CD14-positive monocyte (primary cell): Measurements from ENCODE around the gene TAC3. TPM values are rescaled to one million over a fixed set of nuclear protein-coding genes. Genes with fewer than 3 reads are reported as not detected.
A peak's percentile ranks its signal among the peaks of the same experiment; 100 is the strongest.
"Not testable (repeated sequence)": the region's sequence is repeated elsewhere in the genome, so short reads cannot be mapped to it uniquely, and the experiment has no call there.

Experiments used
- DNase-seq, 3 donors: peaks; one replicate each; pipeline ENCODE4 v3.0.0-alpha.2; 2011 to 2022
- H2AFZ ChIP-seq: 2 replicates; pipeline ENCODE4 v1.6.0; 2012; ENCODE audit warnings: mild to moderate bottlenecking, low read depth, low read length, inconsistent platforms; ENCODE audit not compliant: insufficient read depth, poor library complexity, severe bottlenecking
- H3K27ac ChIP-seq, 2 donors: 1 replicate in 1 of 2; 2 replicates in 1 of 2; pipeline ENCODE4 v1.5.1; 2012 to 2013; ENCODE audit warnings: low read length in 2 of 2, control low read depth in 1 of 2, inconsistent platforms in 1 of 2, low read depth in 1 of 2, mild to moderate bottlenecking in 1 of 2
- H3K27me3 ChIP-seq, 2 donors: one replicate each; pipeline versions ENCODE4 v1.6.0 to v1.6.1; 2011 to 2013; ENCODE audit warnings: low read length in 2 of 2; ENCODE audit not compliant: control insufficient read depth in 2 of 2, insufficient read depth in 2 of 2
- H3K36me3 ChIP-seq, 2 donors: replicated peaks in 1 of 2; 1 replicate in 1 of 2; 2 replicates in 1 of 2; pipeline versions ENCODE4 v1.5.1 to v1.6.1; 2012 to 2013; ENCODE audit warnings: low read length in 2 of 2, control low read depth in 1 of 2, inconsistent platforms in 1 of 2, mild to moderate bottlenecking in 1 of 2; ENCODE audit not compliant: insufficient read depth in 2 of 2, control insufficient read depth in 1 of 2
- H3K4me1 ChIP-seq, 2 donors: 1 replicate in 1 of 2; 2 replicates in 1 of 2; pipeline versions ENCODE4 v1.5.1 to v1.6.1; 2012 to 2013; ENCODE audit warnings: low read length in 2 of 2, control low read depth in 1 of 2, inconsistent platforms in 1 of 2, mild to moderate bottlenecking in 1 of 2, moderate library complexity in 1 of 2; ENCODE audit not compliant: insufficient read depth in 2 of 2, control insufficient read depth in 1 of 2
- H3K4me2 ChIP-seq: replicated peaks from 2 replicates; pipeline ENCODE3; 2012; ENCODE audit warnings: low read length, moderate library complexity, mild to moderate bottlenecking; ENCODE audit not compliant: poor library complexity, severe bottlenecking; ENCODE audit errors: extremely low read depth
- H3K4me3 ChIP-seq, 3 experiments: fragments of 200-600 bp in 1 of 3; sonication (generic) in 1 of 3; replicated peaks in 1 of 3; 1 replicate in 2 of 3; 2 replicates in 1 of 3; pipeline ENCODE4 v1.5.1; 2011 to 2013; ENCODE audit warnings: low read length in 3 of 3, mild to moderate bottlenecking in 3 of 3, control low read depth in 2 of 3, low read depth in 2 of 3, inconsistent platforms in 1 of 3, moderate library complexity in 1 of 3
- H3K79me2 ChIP-seq: 2 replicates; pipeline ENCODE4 v1.6.0; 2012; ENCODE audit warnings: mild to moderate bottlenecking, control low read depth, inconsistent platforms, low read length, moderate library complexity; ENCODE audit not compliant: insufficient read depth
- H3K9ac ChIP-seq: 2 replicates; pipeline ENCODE4 v1.6.0; 2017; ENCODE audit warnings: low read length, mild to moderate bottlenecking; ENCODE audit not compliant: insufficient read depth, poor library complexity, severe bottlenecking
- H3K9me3 ChIP-seq, 2 donors: replicated peaks in 1 of 2; 1 replicate in 1 of 2; 2 replicates in 1 of 2; pipeline versions ENCODE4 v1.5.1 to v1.6.1; 2012 to 2013; ENCODE audit warnings: low read length in 2 of 2, control low read depth in 1 of 2; ENCODE audit not compliant: control insufficient read depth in 1 of 2, insufficient read depth in 1 of 2
- H4K20me1 ChIP-seq: 2 replicates; pipeline ENCODE4 v1.6.0; 2012; ENCODE audit warnings: mild to moderate bottlenecking, low read length, control low read depth, moderate library complexity; ENCODE audit not compliant: insufficient read depth
- H3K27ac Mint-ChIP-seq, 7 donors: one replicate each; pipeline ENCODE4 v1.8.0; 2020; ENCODE audit warnings: mild to moderate bottlenecking in 7 of 7, mixed read lengths in 7 of 7, moderate library complexity in 6 of 7, inconsistent platforms in 2 of 7
- H3K27me3 Mint-ChIP-seq, 3 donors: one replicate each; pipeline ENCODE4 v1.8.0; 2021 to 2022; ENCODE audit warnings: low read depth in 3 of 3, mild to moderate bottlenecking in 3 of 3, mixed read lengths in 3 of 3, moderate library complexity in 3 of 3, inconsistent platforms in 1 of 3
- H3K36me3 Mint-ChIP-seq, 2 donors: one replicate each; pipeline ENCODE4 v1.8.0; 2020; ENCODE audit warnings: mixed read lengths in 2 of 2, inconsistent platforms in 1 of 2, mild to moderate bottlenecking in 1 of 2
- H3K4me1 Mint-ChIP-seq: one replicate; pipeline ENCODE4 v1.8.0; 2020; ENCODE audit warnings: mild to moderate bottlenecking, mixed read lengths
- H3K4me3 Mint-ChIP-seq, 2 donors: one replicate each; pipeline ENCODE4 v1.8.0; 2020; ENCODE audit warnings: mild to moderate bottlenecking in 2 of 2, mixed read lengths in 2 of 2, moderate library complexity in 1 of 2
- H3K9me3 Mint-ChIP-seq, 7 donors: one replicate each; pipeline ENCODE4 v1.8.0; 2020 to 2022; ENCODE audit warnings: mixed read lengths in 7 of 7, mild to moderate bottlenecking in 6 of 7, moderate library complexity in 6 of 7, inconsistent platforms in 2 of 7
- whole genome bisulfite sequencing: methylation state at CpG from one replicate; pipeline ENCODE4 v1.1.5; 2013; ENCODE audit warnings: missing lambda C conversion rate; ENCODE audit not compliant: insufficient coverage; 5-methylcytosine and 5-hydroxymethylcytosine counted together
- intact Hi-C, 2 donors: fragments of 100-400 bp; cut with micrococcal nuclease; formaldehyde crosslinking; loops; one replicate each; pipeline versions ENCODE4 v1.15.0 to v1.15.1; 2023
- polyA plus RNA-seq, 3 donors: library from polyadenylated mRNA; depleted of rRNA in 1 of 3; unstranded in 2 of 3; stranded (reverse) in 1 of 3; fragments of 300-500 nt in 2 of 3; fragments of >200 nt in 1 of 3; fragmentation: Illumina TruSeq in 2 of 3; gene quantifications; 1 replicate in 2 of 3; 2 replicates in 1 of 3; pipeline ENCODE4 v1.2.3, GENCODE V29; 2012 to 2021
- TF ChIP-seq, protein P1 (sequence below): fragments of 200-600 bp; IDR thresholded peaks from one replicate; pipeline ENCODE4 v1.8.0; 2022; ENCODE audit warnings: antibody characterized with exemption, mild to moderate bottlenecking

TAC3 gene
- polyA plus RNA-seq, 3 donors: 0.15 TPM; not detected in 2

DNA sequence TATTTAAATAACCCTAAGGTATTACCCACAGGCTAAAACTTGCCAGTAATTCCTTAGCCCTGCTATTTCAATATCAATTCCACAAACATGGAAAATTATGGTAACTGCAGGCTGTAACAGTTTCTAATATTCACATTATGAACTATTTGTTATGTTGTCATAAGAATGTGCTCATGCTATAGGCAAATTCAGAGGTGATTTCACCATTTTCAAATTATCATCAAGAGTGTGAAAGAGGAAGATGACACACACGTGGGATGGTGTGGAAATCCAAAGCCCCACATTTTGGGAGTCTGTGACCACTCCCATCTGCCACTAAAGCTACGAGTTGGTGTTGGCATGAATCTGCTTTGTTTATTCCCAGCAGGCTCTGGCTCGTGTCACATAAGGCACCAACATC, 39.5 kb upstream of the TAC3 start:
- no peak overlapping the region for H3K4me3 Mint-ChIP-seq

DNA sequence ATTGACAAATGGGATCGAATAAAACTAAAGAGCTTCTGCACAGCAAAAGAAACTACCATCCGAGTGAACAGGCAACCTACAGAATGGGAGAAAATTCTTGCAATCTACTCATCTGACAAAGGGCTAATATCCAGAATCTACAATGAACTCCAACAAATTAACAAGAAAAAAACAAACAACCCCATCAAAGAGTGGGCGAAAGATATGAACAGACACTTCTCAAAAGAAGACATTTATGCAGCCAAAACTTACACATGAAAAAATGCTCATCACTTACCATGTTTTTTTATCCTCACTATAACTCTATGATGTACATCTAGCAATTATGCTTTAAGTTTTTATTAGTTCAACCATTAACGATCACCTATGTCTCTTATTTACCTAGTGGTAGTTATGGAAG, 37.6 kb upstream of the TAC3 start:
- H3K27me3 Mint-ChIP-seq, H3K27me3 ChIP-seq, H3K9me3 ChIP-seq, H3K79me2 ChIP-seq, intact Hi-C loops, H2AFZ ChIP-seq, H3K9me3 Mint-ChIP-seq, H3K9ac ChIP-seq, H3K27ac ChIP-seq, DNase-seq, H3K4me2 ChIP-seq, H4K20me1 ChIP-seq, H3K4me3 Mint-ChIP-seq, H3K4me3 ChIP-seq: not testable (repeated sequence)
- H3K36me3 Mint-ChIP-seq: peaks cover 15 to 19% of the 10 kb centered on the region in 2 donors
- H3K27ac Mint-ChIP-seq: peak overlapping the region in 1 of 7 donors; percentile 13
- Histone ChIP-seq H3K4me1 (peaks cover 32 to 33% of the 10 kb centered on the region in 2 donors), H3K36me3 (peaks cover 10 to 16% of the 10 kb centered on the region in 2 donors)
- no CpG with 5 or more reads among the region's 4 CpGs for WGBS
- peaks cover 34% of the 10 kb centered on the region for H3K4me1 Mint-ChIP-seq

More for the DNA sequence above, 39.5 kb upstream of the TAC3 start:
- no peak overlapping the region for H3K9ac ChIP-seq
- Mint-ChIP-seq H3K27ac (peak overlapping the region; percentile 52 to 77 (median 68)), H3K27me3 (no peaks in the 10 kb centered on the region), H3K36me3 (peaks cover 25 to 32% of the 10 kb centered on the region in 2 donors), H3K9me3 (peaks cover 0 to 3% (median 0%) of the 10 kb centered on the region in 7 donors), H3K4me1 (peaks cover 16% of the 10 kb centered on the region)
- intact Hi-C loops: no loop called here
- peak overlapping the region; percentile 18 for H3K4me2 ChIP-seq
- H3K36me3 ChIP-seq: peaks cover 24 to 35% of the 10 kb centered on the region in 2 donors
- 0% methylated on average over 1 of the region's 3 CpGs for WGBS
- peaks cover 16 to 17% of the 10 kb centered on the region in 2 donors for H3K4me1 ChIP-seq
- no peak overlapping the region for H2AFZ ChIP-seq
- peak overlapping the region in 1 of 2 donors; percentile 58 for H3K27ac ChIP-seq
- TF ChIP-seq, protein P1, sequence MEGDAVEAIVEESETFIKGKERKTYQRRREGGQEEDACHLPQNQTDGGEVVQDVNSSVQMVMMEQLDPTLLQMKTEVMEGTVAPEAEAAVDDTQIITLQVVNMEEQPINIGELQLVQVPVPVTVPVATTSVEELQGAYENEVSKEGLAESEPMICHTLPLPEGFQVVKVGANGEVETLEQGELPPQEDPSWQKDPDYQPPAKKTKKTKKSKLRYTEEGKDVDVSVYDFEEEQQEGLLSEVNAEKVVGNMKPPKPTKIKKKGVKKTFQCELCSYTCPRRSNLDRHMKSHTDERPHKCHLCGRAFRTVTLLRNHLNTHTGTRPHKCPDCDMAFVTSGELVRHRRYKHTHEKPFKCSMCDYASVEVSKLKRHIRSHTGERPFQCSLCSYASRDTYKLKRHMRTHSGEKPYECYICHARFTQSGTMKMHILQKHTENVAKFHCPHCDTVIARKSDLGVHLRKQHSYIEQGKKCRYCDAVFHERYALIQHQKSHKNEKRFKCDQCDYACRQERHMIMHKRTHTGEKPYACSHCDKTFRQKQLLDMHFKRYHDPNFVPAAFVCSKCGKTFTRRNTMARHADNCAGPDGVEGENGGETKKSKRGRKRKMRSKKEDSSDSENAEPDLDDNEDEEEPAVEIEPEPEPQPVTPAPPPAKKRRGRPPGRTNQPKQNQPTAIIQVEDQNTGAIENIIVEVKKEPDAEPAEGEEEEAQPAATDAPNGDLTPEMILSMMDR: no peak
- no peaks in the 10 kb centered on the region for H3K79me2 ChIP-seq
- H3K27me3 ChIP-seq: no peaks in the 10 kb centered on the region
- peak; percentile 84 to 90 (median 87) for DNase-seq
- peak overlapping the region in 1 of 3 experiments; percentile 13 for H3K4me3 ChIP-seq
- H4K20me1 ChIP-seq: no peaks in the 10 kb centered on the region
- H3K9me3 ChIP-seq: no peaks in the 10 kb centered on the region

DNA sequence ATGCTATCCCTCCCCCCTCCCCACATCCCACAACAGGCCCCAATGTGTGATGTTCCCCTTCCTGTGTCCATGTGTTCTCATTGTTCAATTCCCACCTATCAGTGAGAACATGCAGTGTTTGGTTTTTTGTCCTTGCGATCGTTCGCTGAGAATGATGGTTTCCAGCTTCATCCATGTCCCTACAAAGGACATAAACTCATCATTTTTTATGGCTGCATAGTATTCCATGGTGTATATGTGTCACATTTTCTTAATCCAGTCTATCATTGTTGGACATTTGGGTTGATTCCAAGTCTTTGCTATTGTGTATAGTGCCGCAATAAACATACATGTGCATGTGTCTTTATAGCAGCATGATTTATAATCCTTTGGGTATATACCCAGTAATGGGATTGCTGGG, 36.8 kb upstream of the TAC3 start:
- peaks cover 41% of the 10 kb centered on the region for H3K4me1 Mint-ChIP-seq
- no CpG with 5 or more reads among the region's 4 CpGs for WGBS
- H3K27ac ChIP-seq, H3K27me3 ChIP-seq, H3K4me2 ChIP-seq, H3K4me3 ChIP-seq, H3K27ac Mint-ChIP-seq, H3K9me3 ChIP-seq, intact Hi-C loops, H4K20me1 ChIP-seq, H2AFZ ChIP-seq, H3K9me3 Mint-ChIP-seq, H3K79me2 ChIP-seq, H3K36me3 ChIP-seq, DNase-seq, H3K9ac ChIP-seq, H3K4me3 Mint-ChIP-seq, H3K27me3 Mint-ChIP-seq: not testable (repeated sequence)
- H3K4me1 ChIP-seq: peaks cover 39 to 40% of the 10 kb centered on the region in 2 donors
- peaks cover 8 to 12% of the 10 kb centered on the region in 2 donors for H3K36me3 Mint-ChIP-seq
